ENCODE measurements around the gene HASPIN. TPM values are rescaled to one million over a fixed set of nuclear protein-coding genes. Genes with fewer than 3 reads are reported as not detected.

Gene HASPIN
- total RNA-seq, 2 donors from 2014 or later: 0.41 TPM; not detected in 1

DNA sequence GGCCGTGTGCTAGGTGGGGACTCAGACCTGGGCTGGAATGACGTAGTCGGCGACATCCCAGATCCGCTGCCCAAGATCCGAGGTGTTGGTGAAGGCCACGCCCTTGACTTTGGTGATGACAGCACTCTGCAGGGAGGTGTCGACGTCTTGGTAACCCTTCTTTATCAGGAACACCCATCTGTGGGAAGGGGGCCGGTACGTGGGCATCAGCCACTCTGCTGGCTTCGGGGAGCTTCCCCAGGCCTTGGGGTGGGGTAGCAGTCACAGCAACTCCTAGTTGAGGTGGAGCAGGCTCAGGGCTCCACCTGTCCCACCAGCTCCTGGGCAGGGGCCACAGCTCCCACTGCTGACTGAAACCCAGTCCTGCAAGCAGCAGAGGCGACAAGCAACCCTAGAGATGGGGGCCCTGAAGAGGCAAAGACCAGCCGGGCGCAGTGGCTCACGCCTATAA, 32.1 kb upstream of the HASPIN start:
- peaks cover 6 to 16% of the 10 kb centered on the region in 2 donors for H3K4me1 ChIP-seq (ENCODE audit: control insufficient read depth in 1 of 2, low read depth in 2 of 2)
- peaks cover 12% of the 10 kb centered on the region for H3K27me3 ChIP-seq (replicated peaks; ENCODE audit: insufficient read depth)
- no peak overlapping the region for H3K4me3 ChIP-seq
- no peaks in the 10 kb centered on the region for H3K36me3 ChIP-seq
- H3K9me3 ChIP-seq: no peaks in the 10 kb centered on the region
- ATAC-seq (ENCODE audit: insufficient number of reproducible peaks, low FRiP score, low read depth) (no peak), DNase-seq (ENCODE audit: low spot score) (no peak)
- H3K27ac ChIP-seq: no peak overlapping the region
- TF ChIP-seq, protein P1, sequence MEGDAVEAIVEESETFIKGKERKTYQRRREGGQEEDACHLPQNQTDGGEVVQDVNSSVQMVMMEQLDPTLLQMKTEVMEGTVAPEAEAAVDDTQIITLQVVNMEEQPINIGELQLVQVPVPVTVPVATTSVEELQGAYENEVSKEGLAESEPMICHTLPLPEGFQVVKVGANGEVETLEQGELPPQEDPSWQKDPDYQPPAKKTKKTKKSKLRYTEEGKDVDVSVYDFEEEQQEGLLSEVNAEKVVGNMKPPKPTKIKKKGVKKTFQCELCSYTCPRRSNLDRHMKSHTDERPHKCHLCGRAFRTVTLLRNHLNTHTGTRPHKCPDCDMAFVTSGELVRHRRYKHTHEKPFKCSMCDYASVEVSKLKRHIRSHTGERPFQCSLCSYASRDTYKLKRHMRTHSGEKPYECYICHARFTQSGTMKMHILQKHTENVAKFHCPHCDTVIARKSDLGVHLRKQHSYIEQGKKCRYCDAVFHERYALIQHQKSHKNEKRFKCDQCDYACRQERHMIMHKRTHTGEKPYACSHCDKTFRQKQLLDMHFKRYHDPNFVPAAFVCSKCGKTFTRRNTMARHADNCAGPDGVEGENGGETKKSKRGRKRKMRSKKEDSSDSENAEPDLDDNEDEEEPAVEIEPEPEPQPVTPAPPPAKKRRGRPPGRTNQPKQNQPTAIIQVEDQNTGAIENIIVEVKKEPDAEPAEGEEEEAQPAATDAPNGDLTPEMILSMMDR (IDR thresholded peaks at IDR 0.05): no peak

DNA sequence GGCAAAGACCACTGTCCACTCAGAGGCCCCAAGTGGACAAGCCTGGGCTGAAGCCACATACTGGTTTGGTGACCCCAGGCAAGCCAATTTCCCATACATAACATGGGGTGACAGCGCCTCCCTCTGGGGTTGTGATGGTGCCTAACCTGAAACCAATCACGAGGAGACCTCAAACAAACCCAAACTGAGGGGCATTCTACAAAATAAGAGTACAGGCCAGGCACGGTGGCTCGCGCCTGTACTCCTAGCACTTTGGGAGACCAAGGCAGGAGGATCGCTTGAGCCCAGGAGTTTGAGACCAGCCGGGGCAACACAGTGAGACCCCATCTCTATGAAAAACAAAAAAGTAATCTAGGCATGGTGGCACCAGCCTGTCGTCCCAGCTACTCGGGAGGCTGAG, 31.4 kb upstream of the HASPIN start:
- Histone ChIP-seq H3K36me3 (no peaks in the 10 kb centered on the region), H3K4me1 (ENCODE audit: control insufficient read depth in 1 of 2, low read depth in 2 of 2) (peaks cover 6 to 16% of the 10 kb centered on the region in 2 donors), H3K9me3 (no peaks in the 10 kb centered on the region), H3K4me3 (no peak overlapping the region), H3K27me3 (replicated peaks; ENCODE audit: insufficient read depth) (peaks cover 12% of the 10 kb centered on the region), H3K27ac (no peak overlapping the region)
- TF ChIP-seq, protein P1 (IDR thresholded peaks at IDR 0.05): no peak
- DNase-seq (ENCODE audit: low spot score): no peak
- no peak for ATAC-seq (ENCODE audit: insufficient number of reproducible peaks, low FRiP score, low read depth)

DNA sequence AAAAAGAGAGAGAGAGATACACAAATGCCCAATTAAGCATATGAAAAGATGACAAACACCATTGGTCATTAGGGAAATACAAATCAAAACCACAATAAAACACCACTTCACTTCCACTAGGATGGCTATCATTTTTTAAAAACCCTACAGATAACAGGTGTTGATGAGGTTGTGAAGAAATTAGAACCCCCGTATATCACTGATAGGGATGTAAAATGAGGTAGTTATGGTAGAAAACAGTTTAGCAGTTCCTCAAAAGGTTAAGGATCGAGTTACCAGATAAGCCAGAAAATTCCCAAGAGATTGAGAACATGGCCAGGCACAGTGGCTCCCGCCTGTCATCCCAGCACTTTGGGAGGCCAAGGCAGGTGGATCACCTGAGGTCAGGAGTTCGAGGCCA, 30.6 kb upstream of the HASPIN start:
- Histone ChIP-seq H3K27ac (no peak overlapping the region), H3K36me3 (no peaks in the 10 kb centered on the region), H3K9me3 (peaks cover 3% of the 10 kb centered on the region), H3K27me3 (replicated peaks; ENCODE audit: insufficient read depth) (peaks cover 12% of the 10 kb centered on the region), H3K4me1 (ENCODE audit: control insufficient read depth in 1 of 2, low read depth in 2 of 2) (peaks cover 6 to 16% of the 10 kb centered on the region in 2 donors), H3K4me3 (no peak overlapping the region)
- TF ChIP-seq, protein P1 (IDR thresholded peaks at IDR 0.05): no peak
- ATAC-seq (ENCODE audit: insufficient number of reproducible peaks, low FRiP score, low read depth) (no peak), DNase-seq (ENCODE audit: low spot score) (no peak)

DNA sequence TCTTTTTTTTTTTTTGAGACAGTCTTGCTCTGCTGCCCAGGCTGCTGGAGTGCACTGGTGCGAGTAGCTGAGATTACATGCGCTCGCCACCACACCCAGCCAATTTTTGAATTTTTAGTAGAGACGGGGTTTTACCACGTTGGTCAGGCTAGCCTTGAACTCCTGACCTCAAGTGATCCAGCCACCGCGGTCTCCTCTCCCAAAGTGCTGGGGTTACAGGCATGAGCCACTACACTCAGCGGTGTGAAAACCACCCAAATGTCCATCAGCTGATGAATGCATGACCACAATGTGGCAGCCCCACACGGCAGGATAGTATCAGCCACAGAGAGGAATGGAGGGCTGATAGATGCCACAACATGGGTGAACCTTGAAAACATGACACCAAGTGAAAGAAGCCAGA, 29.9 kb upstream of the HASPIN start:
- no peak for ATAC-seq (ENCODE audit: insufficient number of reproducible peaks, low FRiP score, low read depth)
- peaks cover 6 to 16% of the 10 kb centered on the region in 2 donors for H3K4me1 ChIP-seq (ENCODE audit: control insufficient read depth in 1 of 2, low read depth in 2 of 2)
- H3K27ac ChIP-seq: no peak overlapping the region
- H3K27me3 ChIP-seq (replicated peaks; ENCODE audit: insufficient read depth): peaks cover 12% of the 10 kb centered on the region
- TF ChIP-seq, protein P1 (IDR thresholded peaks at IDR 0.05): no peak
- H3K4me3 ChIP-seq: no peak overlapping the region
- H3K9me3 ChIP-seq: peaks cover 3% of the 10 kb centered on the region
- H3K36me3 ChIP-seq: no peaks in the 10 kb centered on the region
- no peak for DNase-seq (ENCODE audit: low spot score)

DNA sequence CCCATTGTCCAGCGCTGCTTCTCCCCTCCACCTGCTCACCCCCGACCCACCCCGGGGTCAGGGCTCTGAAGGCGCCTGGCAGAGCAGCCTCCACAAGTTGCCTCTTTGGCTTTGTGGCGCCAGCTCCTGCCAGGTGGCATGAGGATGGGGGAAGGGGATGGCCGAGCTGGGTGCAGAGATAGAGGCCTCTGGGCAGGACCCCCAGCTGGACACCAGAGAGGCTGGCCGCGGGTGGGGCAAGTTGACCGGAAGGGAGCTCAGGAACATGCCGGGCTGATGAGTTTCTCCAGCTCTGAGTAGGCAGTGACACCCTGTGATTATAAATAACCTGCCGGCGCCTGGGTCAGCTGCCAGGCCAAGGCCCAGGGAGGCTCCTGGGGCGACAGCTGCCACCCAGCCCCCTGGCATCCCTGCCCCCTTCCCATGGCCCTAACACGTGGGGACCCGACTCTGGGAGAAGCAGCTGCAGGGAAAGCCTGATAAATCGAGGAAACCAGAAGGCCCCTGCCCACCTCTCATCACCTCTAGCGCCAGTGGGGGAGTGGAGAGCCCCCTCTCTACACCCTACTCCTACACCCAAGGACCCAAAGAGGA, 28.5 kb upstream of the HASPIN start:
- H3K4me3 ChIP-seq: peak overlapping the region; percentile 71
- H3K4me1 ChIP-seq (ENCODE audit: control insufficient read depth in 1 of 2, low read depth in 2 of 2): peaks cover 6 to 16% of the 10 kb centered on the region in 2 donors
- H3K27me3 ChIP-seq (replicated peaks; ENCODE audit: insufficient read depth): peaks cover 12% of the 10 kb centered on the region
- peaks cover 3% of the 10 kb centered on the region for H3K9me3 ChIP-seq
- H3K36me3 ChIP-seq: no peaks in the 10 kb centered on the region
- TF ChIP-seq, protein P1 (IDR thresholded peaks at IDR 0.05): no peak
- no peak for DNase-seq (ENCODE audit: low spot score)
- no peak for ATAC-seq (ENCODE audit: insufficient number of reproducible peaks, low FRiP score, low read depth)
- no peak overlapping the region for H3K27ac ChIP-seq
